ENCODE measurements around the gene ZNF212. TPM values are rescaled to one million over a fixed set of nuclear protein-coding genes. Genes with fewer than 3 reads are reported as not detected.
A peak's percentile ranks its signal among the peaks of the same experiment; 100 is the strongest.

ZNF212 gene
- total and polyA plus RNA-seq, 9 of the 15 experiments (the other 6 are each of a cell fraction or from before 2014, with no cell fraction given), result 1.8 to 21.4 (median 7.2) TPM

- H3K4me3 ChIP-seq, result peak overlapping the region; percentile 99
- H3K4me1 ChIP-seq (replicated peaks in 1 of 2; ENCODE audit: control insufficient read depth in 2 of 2, insufficient read depth in 2 of 2, low read length in 2 of 2), result peaks cover 14 to 31% of the 10 kb centered on the region in 2 experiments; a peak in 4 of 5 replicates
- peaks cover 6% of the 10 kb centered on the region; the same call in 1 of the 2 replicates for H4K20me1 ChIP-seq (replicated peaks; ENCODE audit: control insufficient read depth, insufficient read depth, low read length)
- H3K36me3 ChIP-seq (ENCODE audit: control insufficient read depth, insufficient read depth, low read length), result peaks cover 43% of the 10 kb centered on the region
- H3K27me3 ChIP-seq (ENCODE audit: control insufficient read depth in 2 of 2, insufficient read depth in 2 of 2, low read length in 2 of 2), result no peaks in the 10 kb centered on the region
- peaks cover 47% of the 10 kb centered on the region for H3K79me2 ChIP-seq (ENCODE audit: control insufficient read depth, insufficient read depth, low read length)
- H3K4me2 ChIP-seq (ENCODE audit: insufficient read depth, low read length), result peak overlapping the region; percentile 93
- no peaks in the 10 kb centered on the region for H3K9me3 ChIP-seq (replicated peaks; ENCODE audit: control insufficient read depth, insufficient read depth, low read depth, low read length)
- WGBS (ENCODE audit: insufficient coverage, low coverage, missing lambda C conversion rate), result under 1% methylated on average over 17 of the region's 17 CpGs
- peak; percentile 58 for FAIRE-seq
- ChIA-PET CTCF (ENCODE audit: low intra/inter-chr PET ratio) (interaction anchor here (0.6 kb wide), 1 partner anchor 19 kb away, joined by 3 read pairs; no protein-coding TSS in a partner anchor), POLR2A (interaction anchor here (0.6 to 2.7 kb wide), 8 partner anchors 10 to 1586 kb away, joined by 3 to 18 read pairs (median 5); no protein-coding TSS in a partner anchor)
- in situ Hi-C loops (cut with MboI) (no loop called here), intact Hi-C loops (cut with micrococcal nuclease) (loop anchor here (5.0 kb wide), 4 partner anchors 69 to 301 kb away; partner anchors contain the start of genes ZNF425, ZNF746 and ZNF786)
- peak; percentile 40 to 53 (median 46) for DNase-seq (ENCODE audit: extremely low read depth in 1 of 4, low spot score in 3 of 4)
- no TSS peak for BruUV-seq (replicated peaks)
- H3K27ac ChIP-seq (ENCODE audit: extremely low read depth, low read depth, low read length), result peak overlapping the region; percentile 88
- ATAC-seq, result peak; percentile 31
- peak overlapping the region; percentile 63 for H2AFZ ChIP-seq (ENCODE audit: low read depth, low read length)
- H3K9me1 ChIP-seq (ENCODE audit: control insufficient read depth, insufficient read depth, low read length), result no peaks in the 10 kb centered on the region
- H3K9ac ChIP-seq (ENCODE audit: insufficient read depth in 1 of 2, low read depth in 2 of 2, low read length in 2 of 2), result peak overlapping the region; percentile 89 to 99
- 0 out of 2 replicates have a peak, but pooled peaks have one; percentile 16 for TF ChIP-seq MED1 (CRISPR knock-in tag; IDR thresholded peaks at IDR 0.05; ENCODE audit: borderline replicate concordance)
- 0 out of 2 replicates have a peak, but pooled peaks have one; percentile 52 for TF ChIP-seq CBFB (CRISPR knock-in tag; IDR thresholded peaks at IDR 0.05)
- 0 out of 2 replicates have a peak, but pooled peaks have one; percentile 15 for TF ChIP-seq MEF2D (tag; conservative IDR thresholded peaks at IDR 0.05; ENCODE audit: low read depth)
- TF ChIP-seq, protein P1, sequence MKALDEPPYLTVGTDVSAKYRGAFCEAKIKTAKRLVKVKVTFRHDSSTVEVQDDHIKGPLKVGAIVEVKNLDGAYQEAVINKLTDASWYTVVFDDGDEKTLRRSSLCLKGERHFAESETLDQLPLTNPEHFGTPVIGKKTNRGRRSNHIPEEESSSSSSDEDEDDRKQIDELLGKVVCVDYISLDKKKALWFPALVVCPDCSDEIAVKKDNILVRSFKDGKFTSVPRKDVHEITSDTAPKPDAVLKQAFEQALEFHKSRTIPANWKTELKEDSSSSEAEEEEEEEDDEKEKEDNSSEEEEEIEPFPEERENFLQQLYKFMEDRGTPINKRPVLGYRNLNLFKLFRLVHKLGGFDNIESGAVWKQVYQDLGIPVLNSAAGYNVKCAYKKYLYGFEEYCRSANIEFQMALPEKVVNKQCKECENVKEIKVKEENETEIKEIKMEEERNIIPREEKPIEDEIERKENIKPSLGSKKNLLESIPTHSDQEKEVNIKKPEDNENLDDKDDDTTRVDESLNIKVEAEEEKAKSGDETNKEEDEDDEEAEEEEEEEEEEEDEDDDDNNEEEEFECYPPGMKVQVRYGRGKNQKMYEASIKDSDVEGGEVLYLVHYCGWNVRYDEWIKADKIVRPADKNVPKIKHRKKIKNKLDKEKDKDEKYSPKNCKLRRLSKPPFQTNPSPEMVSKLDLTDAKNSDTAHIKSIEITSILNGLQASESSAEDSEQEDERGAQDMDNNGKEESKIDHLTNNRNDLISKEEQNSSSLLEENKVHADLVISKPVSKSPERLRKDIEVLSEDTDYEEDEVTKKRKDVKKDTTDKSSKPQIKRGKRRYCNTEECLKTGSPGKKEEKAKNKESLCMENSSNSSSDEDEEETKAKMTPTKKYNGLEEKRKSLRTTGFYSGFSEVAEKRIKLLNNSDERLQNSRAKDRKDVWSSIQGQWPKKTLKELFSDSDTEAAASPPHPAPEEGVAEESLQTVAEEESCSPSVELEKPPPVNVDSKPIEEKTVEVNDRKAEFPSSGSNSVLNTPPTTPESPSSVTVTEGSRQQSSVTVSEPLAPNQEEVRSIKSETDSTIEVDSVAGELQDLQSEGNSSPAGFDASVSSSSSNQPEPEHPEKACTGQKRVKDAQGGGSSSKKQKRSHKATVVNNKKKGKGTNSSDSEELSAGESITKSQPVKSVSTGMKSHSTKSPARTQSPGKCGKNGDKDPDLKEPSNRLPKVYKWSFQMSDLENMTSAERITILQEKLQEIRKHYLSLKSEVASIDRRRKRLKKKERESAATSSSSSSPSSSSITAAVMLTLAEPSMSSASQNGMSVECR (CRISPR knock-in tag; IDR thresholded peaks at IDR 0.05), result peak; percentile 7; the same call in 1 of the 2 replicates
- TF ChIP-seq TBP (optimal IDR thresholded peaks at IDR 0.05; ENCODE audit: low read depth, low read length), result peak; percentile 42
- TF ChIP-seq U2AF1 (optimal IDR thresholded peaks at IDR 0.05; ENCODE audit: low read depth, low read length), result no peak
- 0 out of 2 replicates have a peak, but pooled peaks have one; percentile 3 for TF ChIP-seq TGIF2 (CRISPR knock-in tag; IDR thresholded peaks at IDR 0.05)
- TF ChIP-seq NFRKB (IDR thresholded peaks at IDR 0.05; ENCODE audit: low read depth), result 0 out of 2 replicates have a peak, but pooled peaks have one; percentile 23
- no peak for TF ChIP-seq MCM7 (IDR thresholded peaks at IDR 0.05)
- TF ChIP-seq ZNF12 (CRISPR knock-in tag; IDR thresholded peaks at IDR 0.05), result 0 out of 2 replicates have a peak, but pooled peaks have one; percentile 41
- 0 out of 2 replicates have a peak, but pooled peaks have one; percentile 16 for TF ChIP-seq XRCC5 (IDR thresholded peaks at IDR 0.05; ENCODE audit: low read depth, low read length)
- TF ChIP-seq POLR2A (conservative IDR thresholded peaks at IDR 0.05), result 0 out of 2 replicates have a peak, but pooled peaks have one; percentile 18
- TF ChIP-seq ASH1L (IDR thresholded peaks at IDR 0.05; ENCODE audit: borderline replicate concordance, low read depth, partially characterized antibody), result no peak
- peak in 1 of 2 experiments; percentile 7; a peak in 1 of 4 replicates for TF ChIP-seq NRF1 (conservative IDR thresholded peaks at IDR 0.05 in 1 of 2, IDR thresholded peaks at IDR 0.05 in 1 of 2)
- TF ChIP-seq ZNF224 (CRISPR knock-in tag; IDR thresholded peaks at IDR 0.05), result peak; percentile 30; the same call in 1 of the 2 replicates
- no peak for TF ChIP-seq SP2 (IDR thresholded peaks at IDR 0.05; ENCODE audit: extremely low read depth, low read depth, low read length, poor library complexity, severe bottlenecking)
- no peak for TF ChIP-seq PHF8 (IDR thresholded peaks at IDR 0.05; ENCODE audit: borderline replicate concordance, low read length)
- TF ChIP-seq, protein P2, sequence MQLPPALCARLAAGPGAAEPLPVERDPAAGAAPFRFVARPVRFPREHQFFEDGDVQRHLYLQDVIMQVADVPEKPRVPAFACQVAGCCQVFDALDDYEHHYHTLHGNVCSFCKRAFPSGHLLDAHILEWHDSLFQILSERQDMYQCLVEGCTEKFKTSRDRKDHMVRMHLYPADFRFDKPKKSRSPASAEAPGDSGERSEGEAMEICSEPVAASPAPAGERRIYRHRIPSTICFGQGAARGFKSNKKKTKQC (CRISPR knock-in tag; IDR thresholded peaks at IDR 0.05), result peak; percentile 70; the same call in 1 of the 2 replicates
Measured at GRCh38 chr7:149196151-149196704, 43.2 kb upstream of the ZNF212 start.

All from K562 (cell line).